Measurements from ENCODE around the gene PSTPIP2. TPM values are rescaled to one million over a fixed set of nuclear protein-coding genes. Genes with fewer than 3 reads are reported as not detected.

The PSTPIP2 gene
- total and polyA plus RNA-seq, 4 donors: 7.5 to 49.1 (median 12.8) TPM

GRCh38 chr18:45991788-45992187, 80.3 kb downstream of the PSTPIP2 start:
- no peak overlapping the region for H3K4me3 ChIP-seq
- no peaks in the 10 kb centered on the region for H3K4me1 ChIP-seq (ENCODE audit: control insufficient read depth in 5 of 5, insufficient read depth in 5 of 5, low read length in 5 of 5)
- H3K27ac ChIP-seq (ENCODE audit: low read depth in 1 of 2, low read length in 1 of 2): no peak overlapping the region
- H3K27me3 ChIP-seq (ENCODE audit: control insufficient read depth in 3 of 3, insufficient read depth in 3 of 3, low read length in 2 of 3): no peaks in the 10 kb centered on the region
- peaks cover 0 to 1% (median 0%) of the 10 kb centered on the region in 4 donors for H3K9me3 ChIP-seq (ENCODE audit: control insufficient read depth in 4 of 4, insufficient read depth in 3 of 4, low read length in 3 of 4)
- DNase-seq: no peak
- H3K36me3 ChIP-seq (ENCODE audit: control insufficient read depth in 4 of 4, insufficient read depth in 4 of 4, low read length in 4 of 4): peaks cover 0 to 3% (median 0%) of the 10 kb centered on the region in 4 donors
- ATAC-seq (ENCODE audit: insufficient read depth, low FRiP score): no peak
- WGBS, 2 donors: 87 to 94% methylated on average over 3 of the region's 3 CpGs
- no peak overlapping the region for H3K9ac ChIP-seq (ENCODE audit: insufficient read depth in 1 of 2, low read length in 2 of 2)
- no peak for TF ChIP-seq CTCF (IDR thresholded peaks at IDR 0.05; ENCODE audit: control extremely low read depth, extremely low read depth)

DNA sequence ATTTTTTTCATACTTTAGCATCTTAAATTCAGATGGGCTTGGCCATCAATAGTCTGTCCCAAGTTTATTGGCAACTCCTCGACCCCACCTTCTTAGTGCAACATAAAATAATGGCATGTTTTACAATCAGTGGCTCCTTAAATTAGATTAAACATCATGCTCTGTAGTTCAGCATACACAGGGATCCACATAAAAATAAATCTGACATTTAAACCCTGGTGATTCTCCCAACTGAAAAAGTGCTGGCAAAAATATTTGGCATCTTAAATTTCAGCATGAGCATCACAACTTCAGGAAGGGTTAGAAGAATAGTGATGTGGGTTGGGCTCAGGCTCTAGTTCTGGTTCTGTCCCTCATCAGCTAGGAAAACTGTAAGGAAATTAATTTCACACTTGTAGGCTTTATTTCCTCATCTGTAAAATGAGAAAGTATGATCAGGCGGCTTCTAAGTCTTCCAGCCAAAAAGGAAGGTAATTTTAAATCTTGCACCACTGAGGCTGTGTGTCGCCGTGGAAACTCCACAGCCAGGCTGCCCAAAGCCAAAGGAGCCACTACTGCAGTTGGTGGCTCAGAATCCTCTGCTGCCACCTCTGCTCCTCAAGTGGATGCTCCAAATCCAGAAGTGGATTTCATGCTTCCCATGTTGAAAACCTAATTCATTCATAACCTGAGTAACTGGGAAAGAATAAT, 87.4 kb downstream of the PSTPIP2 start:
- WGBS, 2 donors: 65 to 83% methylated on average over 4 of the region's 4 CpGs
- no peak overlapping the region for H3K9ac ChIP-seq (ENCODE audit: insufficient read depth in 1 of 2, low read length in 2 of 2)
- ATAC-seq (ENCODE audit: insufficient read depth, low FRiP score): no peak
- H3K36me3 ChIP-seq (ENCODE audit: control insufficient read depth in 4 of 4, insufficient read depth in 4 of 4, low read length in 4 of 4): peaks cover 0 to 3% (median 0%) of the 10 kb centered on the region in 4 donors
- H3K27ac ChIP-seq (ENCODE audit: low read depth in 1 of 2, low read length in 1 of 2): no peak overlapping the region
- H3K27me3 ChIP-seq (ENCODE audit: control insufficient read depth in 3 of 3, insufficient read depth in 3 of 3, low read length in 2 of 3): no peaks in the 10 kb centered on the region
- H3K4me1 ChIP-seq (ENCODE audit: control insufficient read depth in 5 of 5, insufficient read depth in 5 of 5, low read length in 5 of 5): no peaks in the 10 kb centered on the region
- DNase-seq: no peak
- no peak overlapping the region for H3K4me3 ChIP-seq
- no peaks in the 10 kb centered on the region for H3K9me3 ChIP-seq (ENCODE audit: control insufficient read depth in 4 of 4, insufficient read depth in 3 of 4, low read length in 3 of 4)
- no peak for TF ChIP-seq CTCF (IDR thresholded peaks at IDR 0.05; ENCODE audit: control extremely low read depth, extremely low read depth)

DNA sequence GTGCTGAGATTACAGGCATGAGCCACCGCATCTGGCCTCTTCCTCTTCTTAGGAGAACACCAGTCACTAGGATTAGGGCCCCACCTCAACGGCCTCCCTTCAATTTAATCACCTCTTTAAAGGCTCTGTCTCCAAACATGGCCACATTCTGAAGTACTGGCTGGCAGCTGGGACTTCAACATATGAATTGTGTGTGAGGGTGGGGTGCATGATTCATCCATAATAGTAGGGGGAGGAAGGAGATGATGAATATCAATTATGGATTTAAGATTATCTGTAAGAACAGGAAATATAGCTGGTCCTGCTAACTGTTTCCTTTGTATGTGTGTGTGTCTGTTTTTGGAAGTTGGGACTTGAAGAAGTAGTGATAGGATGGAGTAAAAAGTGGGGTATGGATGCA, 90.2 kb downstream of the PSTPIP2 start:
- ATAC-seq (ENCODE audit: insufficient read depth, low FRiP score): no peak
- no peak for DNase-seq
- H3K27me3 ChIP-seq (ENCODE audit: control insufficient read depth in 3 of 3, insufficient read depth in 3 of 3, low read length in 2 of 3): no peaks in the 10 kb centered on the region
- no peak overlapping the region for H3K4me3 ChIP-seq
- 62 to 65% methylated on average over 2 of the region's 2 CpGs for WGBS, 2 donors
- no peak overlapping the region for H3K27ac ChIP-seq (ENCODE audit: low read depth in 1 of 2, low read length in 1 of 2)
- TF ChIP-seq CTCF (IDR thresholded peaks at IDR 0.05; ENCODE audit: control extremely low read depth, extremely low read depth): no peak
- no peaks in the 10 kb centered on the region for H3K4me1 ChIP-seq (ENCODE audit: control insufficient read depth in 5 of 5, insufficient read depth in 5 of 5, low read length in 5 of 5)
- no peaks in the 10 kb centered on the region for H3K36me3 ChIP-seq (ENCODE audit: control insufficient read depth in 4 of 4, insufficient read depth in 4 of 4, low read length in 4 of 4)
- H3K9me3 ChIP-seq (ENCODE audit: control insufficient read depth in 4 of 4, insufficient read depth in 3 of 4, low read length in 3 of 4): no peaks in the 10 kb centered on the region
- H3K9ac ChIP-seq (ENCODE audit: insufficient read depth in 1 of 2, low read length in 2 of 2): no peak overlapping the region

DNA sequence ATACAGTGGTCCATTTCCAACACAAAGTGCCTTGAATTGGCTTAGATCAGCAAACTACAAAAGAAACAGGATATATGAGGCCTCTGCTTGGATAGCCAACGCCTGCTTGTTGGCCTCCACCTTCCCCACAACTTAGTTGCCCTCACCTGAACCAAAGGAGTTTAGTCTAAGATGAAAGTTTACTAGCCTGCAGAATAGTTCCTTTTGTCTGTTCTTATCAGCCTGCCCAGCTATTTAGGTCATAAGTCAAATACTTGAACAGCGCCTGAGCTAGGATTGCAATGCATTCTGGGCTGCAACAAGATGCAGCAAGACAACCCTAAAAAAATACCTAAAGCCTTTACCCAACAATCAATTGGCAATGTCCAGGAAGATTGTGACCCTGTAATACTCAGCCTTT, 91.8 kb downstream of the PSTPIP2 start:
- H3K9ac ChIP-seq (ENCODE audit: insufficient read depth in 1 of 2, low read length in 2 of 2): no peak overlapping the region
- DNase-seq: no peak
- ATAC-seq (ENCODE audit: insufficient read depth, low FRiP score): no peak
- TF ChIP-seq CTCF (IDR thresholded peaks at IDR 0.05; ENCODE audit: control extremely low read depth, extremely low read depth): no peak
- H3K36me3 ChIP-seq (ENCODE audit: control insufficient read depth in 4 of 4, insufficient read depth in 4 of 4, low read length in 4 of 4): no peaks in the 10 kb centered on the region
- H3K27me3 ChIP-seq (ENCODE audit: control insufficient read depth in 3 of 3, insufficient read depth in 3 of 3, low read length in 2 of 3): no peaks in the 10 kb centered on the region
- H3K4me3 ChIP-seq: no peak overlapping the region
- 71 to 89% methylated on average over 2 of the region's 2 CpGs for WGBS, 2 donors
- no peaks in the 10 kb centered on the region for H3K4me1 ChIP-seq (ENCODE audit: control insufficient read depth in 5 of 5, insufficient read depth in 5 of 5, low read length in 5 of 5)
- H3K9me3 ChIP-seq (ENCODE audit: control insufficient read depth in 4 of 4, insufficient read depth in 3 of 4, low read length in 3 of 4): no peaks in the 10 kb centered on the region
- H3K27ac ChIP-seq (ENCODE audit: low read depth in 1 of 2, low read length in 1 of 2): no peak overlapping the region
